Measurements from ENCODE around the gene MROH7.
A peak's percentile ranks its signal among the peaks of the same experiment; 100 is the strongest.
"Not testable (repeated sequence)": the region's sequence is repeated elsewhere in the genome, so short reads cannot be mapped to it uniquely, and the experiment has no call there.

The MROH7 gene

DNA sequence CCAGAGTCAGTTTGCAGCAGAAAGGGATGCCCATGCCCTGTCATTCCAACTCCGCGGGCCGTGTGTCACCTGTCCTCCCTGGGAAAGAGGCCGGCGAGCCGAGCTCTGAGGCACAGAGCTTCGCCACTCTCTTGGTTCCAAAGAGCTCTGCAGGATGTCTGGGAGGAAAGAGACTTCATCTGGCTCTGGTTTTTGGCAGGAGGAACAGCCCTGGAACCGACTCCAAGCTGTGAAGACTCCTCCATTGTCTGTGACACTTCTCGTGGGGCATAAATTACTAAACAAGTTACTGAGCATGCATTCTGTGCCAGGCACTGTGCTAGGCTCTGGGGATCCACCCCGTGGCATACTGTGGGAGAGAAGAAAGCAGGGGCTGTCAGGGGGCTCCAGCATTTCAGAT, 14.4 kb upstream of the MROH7 start:
- no peak overlapping the region for H3K9ac ChIP-seq (ENCODE audit: low read depth in 1 of 2, low read length in 2 of 2)
- peaks cover 9 to 12% of the 10 kb centered on the region in 2 donors for H3K4me1 ChIP-seq (ENCODE audit: control insufficient read depth in 1 of 2, insufficient read depth in 2 of 2, low read length in 2 of 2)
- no peaks in the 10 kb centered on the region for H3K9me3 ChIP-seq (ENCODE audit: control insufficient read depth in 1 of 2, low read length in 2 of 2)

GRCh38 chr1:54635804-54636203, 5.8 kb upstream of the MROH7 start:
- H3K9me3 ChIP-seq (ENCODE audit: control insufficient read depth in 1 of 2, low read length in 2 of 2); H3K4me3 ChIP-seq (ENCODE audit: low read depth in 1 of 2, low read length in 2 of 2); H3K27ac ChIP-seq (ENCODE audit: low read depth, low read length); H3K9ac ChIP-seq (ENCODE audit: low read depth in 1 of 2, low read length in 2 of 2); H3K36me3 ChIP-seq (ENCODE audit: control insufficient read depth in 1 of 2, insufficient read depth in 2 of 2, low read length in 2 of 2); H3K27me3 ChIP-seq (ENCODE audit: control insufficient read depth in 1 of 2, insufficient read depth in 2 of 2, low read length in 2 of 2): not testable (repeated sequence)
- H3K4me1 ChIP-seq (ENCODE audit: control insufficient read depth in 1 of 2, insufficient read depth in 2 of 2, low read length in 2 of 2) = peaks cover 9 to 15% of the 10 kb centered on the region in 2 donors

More for the DNA sequence above, 14.4 kb upstream of the MROH7 start:
- H3K4me3 ChIP-seq (ENCODE audit: low read depth in 1 of 2, low read length in 2 of 2) = no peak overlapping the region
- H3K36me3 ChIP-seq (ENCODE audit: control insufficient read depth in 1 of 2, insufficient read depth in 2 of 2, low read length in 2 of 2) = no peaks in the 10 kb centered on the region
- H3K27me3 ChIP-seq (ENCODE audit: control insufficient read depth in 1 of 2, insufficient read depth in 2 of 2, low read length in 2 of 2) = no peaks in the 10 kb centered on the region
- no peak overlapping the region for H3K27ac ChIP-seq (ENCODE audit: low read depth, low read length)

- not testable (repeated sequence) for H3K27ac ChIP-seq (ENCODE audit: low read depth, low read length); H3K27me3 ChIP-seq (ENCODE audit: control insufficient read depth in 1 of 2, insufficient read depth in 2 of 2, low read length in 2 of 2); H3K9me3 ChIP-seq (ENCODE audit: control insufficient read depth in 1 of 2, low read length in 2 of 2); H3K9ac ChIP-seq (ENCODE audit: low read depth in 1 of 2, low read length in 2 of 2); H3K4me3 ChIP-seq (ENCODE audit: low read depth in 1 of 2, low read length in 2 of 2); H3K36me3 ChIP-seq (ENCODE audit: control insufficient read depth in 1 of 2, insufficient read depth in 2 of 2, low read length in 2 of 2)
- H3K4me1 ChIP-seq (ENCODE audit: control insufficient read depth in 1 of 2, insufficient read depth in 2 of 2, low read length in 2 of 2) = peaks cover 17 to 24% of the 10 kb centered on the region in 2 donors
These were observed 4.8 kb upstream of the MROH7 start for GRCh38 chr1:54636461-54637446.

DNA sequence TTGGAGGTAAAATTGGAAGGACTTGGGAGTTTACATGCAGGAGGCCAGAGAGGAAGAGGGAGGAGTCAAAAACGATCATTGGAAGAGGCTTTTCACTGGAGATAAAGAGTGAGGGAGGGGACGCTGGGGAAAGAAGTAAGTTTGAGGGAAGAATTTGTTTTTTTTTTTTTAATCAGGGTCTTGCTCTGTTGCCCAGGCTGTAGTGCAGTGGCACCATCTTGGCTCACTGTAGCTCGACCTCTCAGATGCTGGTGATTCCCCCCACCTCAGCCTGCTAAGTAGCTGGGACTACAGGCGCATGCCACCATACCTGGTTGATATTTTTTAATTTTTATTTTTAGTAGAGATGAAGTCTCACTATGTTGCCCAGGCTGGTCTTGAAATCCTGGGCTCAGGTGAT, 1.2 kb upstream of the MROH7 start:
- H3K27me3 ChIP-seq (ENCODE audit: control insufficient read depth in 1 of 2, insufficient read depth in 2 of 2, low read length in 2 of 2) = no peaks in the 10 kb centered on the region
- no peak overlapping the region for H3K4me3 ChIP-seq (ENCODE audit: low read depth in 1 of 2, low read length in 2 of 2)
- H3K9me3 ChIP-seq (ENCODE audit: control insufficient read depth in 1 of 2, low read length in 2 of 2) = peaks cover 14 to 18% of the 10 kb centered on the region in 2 donors
- H3K27ac ChIP-seq (ENCODE audit: low read depth, low read length) = no peak overlapping the region
- H3K4me1 ChIP-seq (ENCODE audit: control insufficient read depth in 1 of 2, insufficient read depth in 2 of 2, low read length in 2 of 2) = peaks cover 18 to 26% of the 10 kb centered on the region in 2 donors
- H3K36me3 ChIP-seq (ENCODE audit: control insufficient read depth in 1 of 2, insufficient read depth in 2 of 2, low read length in 2 of 2) = no peaks in the 10 kb centered on the region
- H3K9ac ChIP-seq (ENCODE audit: low read depth in 1 of 2, low read length in 2 of 2) = no peak overlapping the region

- Histone ChIP-seq H3K27ac (ENCODE audit: low read depth, low read length) (no peak overlapping the region), H3K9me3 (ENCODE audit: control insufficient read depth in 1 of 2, low read length in 2 of 2) (peaks cover 14 to 18% of the 10 kb centered on the region in 2 donors), H3K36me3 (ENCODE audit: control insufficient read depth in 1 of 2, insufficient read depth in 2 of 2, low read length in 2 of 2) (no peaks in the 10 kb centered on the region), H3K9ac (ENCODE audit: low read depth in 1 of 2, low read length in 2 of 2) (no peak overlapping the region), H3K4me3 (ENCODE audit: low read depth in 1 of 2, low read length in 2 of 2) (no peak overlapping the region), H3K4me1 (ENCODE audit: control insufficient read depth in 1 of 2, insufficient read depth in 2 of 2, low read length in 2 of 2) (peaks cover 22 to 29% of the 10 kb centered on the region in 2 donors), H3K27me3 (ENCODE audit: control insufficient read depth in 1 of 2, insufficient read depth in 2 of 2, low read length in 2 of 2) (no peaks in the 10 kb centered on the region)
These were observed 2.1 kb downstream of the MROH7 start for GRCh38 chr1:54643736-54644135.

DNA sequence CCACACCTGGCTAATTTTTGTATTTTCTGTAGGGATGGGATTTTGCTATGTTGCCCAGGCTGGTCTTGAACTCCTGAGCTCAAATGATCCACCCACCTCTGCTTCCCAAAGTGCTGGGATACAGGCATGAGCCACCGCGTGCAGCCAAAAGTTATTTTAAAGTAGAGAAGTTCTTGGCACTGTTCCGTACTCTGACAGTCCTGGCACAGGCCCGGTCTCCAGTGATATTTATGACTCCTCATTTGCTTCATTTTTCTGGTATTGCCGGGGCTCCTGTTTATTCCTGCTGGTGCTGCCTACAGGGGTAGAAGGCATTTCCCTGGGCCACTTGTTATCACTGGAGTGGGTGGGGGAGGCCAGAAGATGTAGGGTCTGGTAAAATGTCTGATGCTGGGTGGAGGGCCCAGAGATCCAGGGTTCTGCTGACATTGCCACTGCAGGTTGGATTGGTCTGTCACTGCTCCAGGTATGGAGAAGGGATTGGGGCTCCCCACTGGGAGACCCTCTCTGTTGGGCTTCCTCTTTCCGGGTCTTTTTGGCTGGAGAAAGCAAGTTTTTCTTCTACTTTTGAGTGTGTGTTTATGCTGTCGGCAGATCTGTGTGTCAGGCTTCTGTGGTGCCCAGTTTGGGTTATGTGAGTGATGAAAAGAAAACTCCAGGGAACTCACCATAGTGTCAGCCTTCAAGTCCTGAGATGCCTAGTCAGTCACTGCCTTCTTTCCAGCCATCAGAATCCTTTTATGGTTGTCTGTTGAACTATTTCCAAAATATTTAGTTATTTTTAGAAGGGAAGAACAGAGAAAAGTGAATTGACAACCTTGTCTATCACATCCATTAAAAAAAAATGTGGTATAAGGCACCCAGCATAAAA, 4.5 kb downstream of the MROH7 start:
- Histone ChIP-seq H3K9me3 (ENCODE audit: control insufficient read depth in 1 of 2, low read length in 2 of 2) (peaks cover 14 to 18% of the 10 kb centered on the region in 2 donors), H3K36me3 (ENCODE audit: control insufficient read depth in 1 of 2, insufficient read depth in 2 of 2, low read length in 2 of 2) (no peaks in the 10 kb centered on the region), H3K4me3 (ENCODE audit: low read depth in 1 of 2, low read length in 2 of 2) (no peak overlapping the region), H3K27ac (ENCODE audit: low read depth, low read length) (no peak overlapping the region), H3K4me1 (ENCODE audit: control insufficient read depth in 1 of 2, insufficient read depth in 2 of 2, low read length in 2 of 2) (peaks cover 28 to 33% of the 10 kb centered on the region in 2 donors), H3K27me3 (ENCODE audit: control insufficient read depth in 1 of 2, insufficient read depth in 2 of 2, low read length in 2 of 2) (no peaks in the 10 kb centered on the region), H3K9ac (ENCODE audit: low read depth in 1 of 2, low read length in 2 of 2) (no peak overlapping the region)

DNA sequence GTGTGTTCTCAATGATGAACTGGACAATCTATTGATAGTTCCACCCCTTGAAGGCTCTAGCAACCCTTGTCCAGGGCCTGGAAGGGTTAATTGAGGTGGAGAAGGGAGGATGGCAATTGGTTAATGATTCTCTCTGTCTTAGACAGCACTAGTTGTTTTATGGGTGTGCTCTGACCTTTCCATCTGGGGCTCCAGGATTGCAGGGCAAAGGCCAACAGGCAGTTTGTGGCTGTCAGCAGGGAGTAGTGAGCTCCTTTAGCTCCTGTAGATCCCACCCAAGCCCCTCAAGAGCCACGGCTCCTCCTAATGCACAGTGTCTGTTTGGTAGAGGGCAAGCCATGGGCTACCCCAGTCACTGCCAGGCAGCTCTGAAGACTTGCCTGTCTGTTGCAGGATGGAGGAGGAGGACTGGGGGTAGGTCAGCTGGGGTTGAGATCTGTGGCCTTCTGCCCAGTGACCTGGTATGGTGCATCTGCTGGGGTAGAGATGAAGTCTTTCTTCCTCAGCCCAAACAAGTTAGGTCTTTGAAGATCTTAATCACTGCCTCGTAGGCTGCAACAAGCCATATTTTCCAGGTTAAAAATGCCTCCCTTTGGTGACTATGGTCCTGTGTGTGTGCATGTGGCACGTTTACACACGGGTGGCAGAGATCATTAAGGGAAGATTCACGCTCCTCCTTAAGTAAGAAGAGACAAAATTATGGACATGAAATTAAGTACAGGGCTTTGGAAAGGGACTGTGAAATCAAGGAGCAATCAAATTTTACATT, 7.7 kb downstream of the MROH7 start:
- H3K4me3 ChIP-seq (ENCODE audit: low read depth in 1 of 2, low read length in 2 of 2) = peak overlapping the region; percentile 27 to 53

DNA sequence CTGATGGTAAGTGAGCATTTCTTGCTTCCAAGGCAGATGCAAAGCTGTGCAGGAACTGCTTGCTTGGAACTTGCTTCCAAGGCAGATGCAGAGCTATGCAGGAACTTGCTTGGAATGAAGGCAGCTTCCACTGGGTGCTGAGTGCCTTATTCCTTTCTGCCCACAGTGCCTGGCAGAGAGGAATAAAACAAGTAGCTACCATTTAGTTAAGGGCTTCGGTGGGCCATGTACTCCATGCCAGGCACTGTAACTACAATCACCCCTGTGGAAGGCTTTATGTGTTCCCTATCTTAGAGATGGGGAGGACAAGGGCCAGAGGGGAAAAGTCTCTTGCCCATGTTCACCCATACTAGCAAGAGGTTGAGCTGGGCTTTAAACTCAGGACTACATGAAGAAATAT, 8.3 kb downstream of the MROH7 start:
- H3K9me3 ChIP-seq (ENCODE audit: control insufficient read depth in 1 of 2, low read length in 2 of 2) = no peaks in the 10 kb centered on the region
- H3K4me3 ChIP-seq (ENCODE audit: low read depth in 1 of 2, low read length in 2 of 2) = no peak overlapping the region
- peak overlapping the region; percentile 18 to 31 for H3K9ac ChIP-seq (ENCODE audit: low read depth in 1 of 2, low read length in 2 of 2)
- no peaks in the 10 kb centered on the region for H3K27me3 ChIP-seq (ENCODE audit: control insufficient read depth in 1 of 2, insufficient read depth in 2 of 2, low read length in 2 of 2)
- H3K36me3 ChIP-seq (ENCODE audit: control insufficient read depth in 1 of 2, insufficient read depth in 2 of 2, low read length in 2 of 2) = no peaks in the 10 kb centered on the region
- no peak overlapping the region for H3K27ac ChIP-seq (ENCODE audit: low read depth, low read length)
- H3K4me1 ChIP-seq (ENCODE audit: control insufficient read depth in 1 of 2, insufficient read depth in 2 of 2, low read length in 2 of 2) = peaks cover 32 to 40% of the 10 kb centered on the region in 2 donors

More for the DNA sequence above, 7.7 kb downstream of the MROH7 start:
- Histone ChIP-seq H3K36me3 (ENCODE audit: control insufficient read depth in 1 of 2, insufficient read depth in 2 of 2, low read length in 2 of 2) (no peaks in the 10 kb centered on the region), H3K9me3 (ENCODE audit: control insufficient read depth in 1 of 2, low read length in 2 of 2) (peaks cover 0 to 3% of the 10 kb centered on the region in 2 donors), H3K27me3 (ENCODE audit: control insufficient read depth in 1 of 2, insufficient read depth in 2 of 2, low read length in 2 of 2) (no peaks in the 10 kb centered on the region), H3K4me1 (ENCODE audit: control insufficient read depth in 1 of 2, insufficient read depth in 2 of 2, low read length in 2 of 2) (peaks cover 32 to 40% of the 10 kb centered on the region in 2 donors), H3K27ac (ENCODE audit: low read depth, low read length) (no peak overlapping the region), H3K9ac (ENCODE audit: low read depth in 1 of 2, low read length in 2 of 2) (peak overlapping the region in 1 of 2 donors; percentile 31)

- Histone ChIP-seq H3K9me3 (ENCODE audit: control insufficient read depth in 1 of 2, low read length in 2 of 2) (no peaks in the 10 kb centered on the region), H3K27me3 (ENCODE audit: control insufficient read depth in 1 of 2, insufficient read depth in 2 of 2, low read length in 2 of 2) (no peaks in the 10 kb centered on the region), H3K9ac (ENCODE audit: low read depth in 1 of 2, low read length in 2 of 2) (no peak overlapping the region), H3K36me3 (ENCODE audit: control insufficient read depth in 1 of 2, insufficient read depth in 2 of 2, low read length in 2 of 2) (no peaks in the 10 kb centered on the region), H3K4me1 (ENCODE audit: control insufficient read depth in 1 of 2, insufficient read depth in 2 of 2, low read length in 2 of 2) (peaks cover 32 to 40% of the 10 kb centered on the region in 2 donors), H3K27ac (ENCODE audit: low read depth, low read length) (no peak overlapping the region), H3K4me3 (ENCODE audit: low read depth in 1 of 2, low read length in 2 of 2) (no peak overlapping the region)
These were observed 8.8 kb downstream of the MROH7 start for GRCh38 chr1:54650417-54650816.
